HepG2 (cell line): ENCODE data around the gene TOMM22. TPM values are rescaled to one million over a fixed set of nuclear protein-coding genes. Genes with fewer than 3 reads are reported as not detected.

Source experiments
- ATAC-seq: fragments of 200-7000 bp; cut with Tn5 transposase; 3 replicates; pipeline ENCODE4 v1.9.1; 2020; ENCODE audit warnings: mild to moderate bottlenecking, moderate library complexity
- BruUV-seq: library from RNA; stranded (reverse); fragments of 400-500 nt; replicated peaks from 2 replicates; lab custom pipeline; 2021; lab: Mats Ljungman, UMichigan
- CTCF ChIA-PET: fragments of 300-600 bp; formaldehyde crosslinking; extraction: SDS; loops from one replicate; lab custom pipeline; 2021; ENCODE audit warnings: low total read pairs, inconsistent platforms, low intra/inter-chr PET ratio; lab: Yijun Ruan, JAX
- POLR2A ChIA-PET: fragments of 350-600 bp; sonication (Branson Sonifier 250); formaldehyde crosslinking; loops from one replicate; lab custom pipeline; 2020; ENCODE audit warnings: antibody characterized with exemption, inconsistent platforms; lab: Yijun Ruan, JAX
- DNase-seq: peaks from one replicate; pipeline ENCODE4 v3.0.0-alpha.2; 2015; ENCODE audit warnings: low spot score
- FAIRE-seq: peaks from 3 replicates; lab custom pipeline; 2011; peaks lifted over from hg19 to GRCh38; lab: Jason Lieb, UNC
- H2AFZ ChIP-seq: one replicate; pipeline ENCODE4 v1.6.1; 2011; ENCODE audit warnings: low read length, inconsistent platforms
- H3K27ac ChIP-seq: fragments of 300-600 bp; 3 replicates; pipeline ENCODE4 v1.8.0; 2011; ENCODE audit warnings: mixed run types, mild to moderate bottlenecking, mixed read lengths, low read length, inconsistent platforms; ENCODE audit not compliant: insufficient read depth; ENCODE audit errors: extremely low read length
- H3K27me3 ChIP-seq, 2 experiments: fragments of 200-600 bp in 1 of 2; 2 replicates in 1 of 2; 3 replicates in 1 of 2; pipeline versions ENCODE4 v1.6.0 to v1.8.0; 2011; ENCODE audit warnings: low read length in 2 of 2, mild to moderate bottlenecking in 2 of 2, moderate library complexity in 2 of 2, inconsistent platforms in 1 of 2; ENCODE audit not compliant: insufficient read depth in 2 of 2, control insufficient read depth in 1 of 2
- H3K36me3 ChIP-seq, 2 experiments: fragments of 200-600 bp in 1 of 2; replicated peaks in 1 of 2; 2 replicates in 1 of 2; 3 replicates in 1 of 2; pipeline versions ENCODE4 v1.5.1 to v1.8.0; 2011; ENCODE audit warnings: low read length in 2 of 2, inconsistent platforms in 1 of 2; ENCODE audit not compliant: insufficient read depth in 2 of 2, control insufficient read depth in 1 of 2
- H3K4me1 ChIP-seq: 2 replicates; pipeline ENCODE4 v1.5.1; 2012; ENCODE audit warnings: low read length, inconsistent platforms; ENCODE audit not compliant: insufficient read depth
- H3K4me2 ChIP-seq: 2 replicates; pipeline ENCODE4 v1.6.0; 2011; ENCODE audit warnings: low read depth, low read length, inconsistent platforms
- H3K4me3 ChIP-seq, 3 experiments: fragments of 200-600 bp in 1 of 3; sonication (generic), shearing (Covaris generic) in 1 of 3; replicated peaks in 1 of 3; 2 replicates each; pipeline ENCODE4 v1.5.1; 2011 to 2016; ENCODE audit warnings: low read length in 3 of 3, inconsistent platforms in 2 of 3, low read depth in 2 of 3, mild to moderate bottlenecking in 2 of 3, control low read depth in 1 of 3, mixed read lengths in 1 of 3; ENCODE audit not compliant: insufficient read depth in 1 of 3
- H3K79me2 ChIP-seq: one replicate; pipeline ENCODE4 v1.6.1; 2011; ENCODE audit warnings: low read length, inconsistent platforms; ENCODE audit not compliant: insufficient read depth
- H3K9ac ChIP-seq: 2 replicates; pipeline ENCODE4 v1.6.0; 2011; ENCODE audit warnings: mild to moderate bottlenecking, low read depth, low read length, inconsistent platforms; ENCODE audit not compliant: insufficient read depth
- H3K9me3 ChIP-seq: 2 replicates; pipeline ENCODE4 v1.5.1; 2012; ENCODE audit warnings: mild to moderate bottlenecking, low read length
- H4K20me1 ChIP-seq: 2 replicates; pipeline ENCODE4 v1.6.0; 2011; ENCODE audit warnings: inconsistent platforms, mild to moderate bottlenecking, low read length, moderate library complexity; ENCODE audit not compliant: insufficient read depth
- AGO1 ChIP-seq: fragments of 200-400 bp; formaldehyde crosslinking; IDR thresholded peaks from 2 replicates; pipeline ENCODE4 v1.6.1; 2017; ENCODE audit warnings: mild to moderate bottlenecking, low read depth, low read length, moderate library complexity; ENCODE audit not compliant: poor library complexity, severe bottlenecking
- ARHGAP35 ChIP-seq: sonication (generic); formaldehyde crosslinking; IDR thresholded peaks from 2 replicates; pipeline ENCODE4 v1.9.0; 2022; ENCODE audit warnings: mild to moderate bottlenecking, inconsistent platforms, moderate library complexity, missing genetic modification reagents, borderline replicate concordance
- DNMT3B ChIP-seq: conservative IDR thresholded peaks from 2 replicates; pipeline ENCODE4 v1.6.1; 2016; ENCODE audit warnings: missing biosample characterization, control low read depth
- ELF4 ChIP-seq: sonication (generic); formaldehyde crosslinking; IDR thresholded peaks from 2 replicates; pipeline ENCODE4 v1.5.0; 2020; ENCODE audit warnings: missing genetic modification reagents, mild to moderate bottlenecking, moderate library complexity, borderline replicate concordance
- HNRNPUL1 ChIP-seq: fragments of 200-400 bp; formaldehyde crosslinking; IDR thresholded peaks from 2 replicates; pipeline ENCODE4 v1.6.1; 2017; ENCODE audit warnings: low read depth, mild to moderate bottlenecking, low read length, moderate library complexity
- MTERF4 ChIP-seq: sonication (generic); formaldehyde crosslinking; IDR thresholded peaks from 2 replicates; pipeline ENCODE4 v1.8.0; 2023; ENCODE audit warnings: mild to moderate bottlenecking, missing genetic modification reagents
- MYC ChIP-seq: sonication (generic); formaldehyde crosslinking; IDR thresholded peaks from 2 replicates; pipeline ENCODE4 v1.9.0; 2021; ENCODE audit warnings: missing genetic modification reagents, borderline replicate concordance
- NCOA5 ChIP-seq: sonication (generic); formaldehyde crosslinking; IDR thresholded peaks from 2 replicates; pipeline ENCODE4 v1.4.0; 2020; ENCODE audit warnings: missing genetic modification reagents
- NFIC ChIP-seq: IDR thresholded peaks from 2 replicates; pipeline ENCODE4 v1.6.1; 2012; ENCODE audit warnings: mild to moderate bottlenecking, low read length, inconsistent platforms
- SMYD3 ChIP-seq: sonication (generic); formaldehyde crosslinking; IDR thresholded peaks from 2 replicates; pipeline ENCODE4 v1.8.1; 2023; ENCODE audit warnings: mild to moderate bottlenecking, missing genetic modification reagents
- TCF12 ChIP-seq, 2 experiments: fragments of 450-650 bp in 1 of 2; sonication (generic) in 1 of 2; formaldehyde crosslinking in 1 of 2; IDR thresholded peaks; 2 replicates each; pipeline versions ENCODE4 v1.6.1 to v1.8.0; 2017 to 2022; ENCODE audit warnings: antibody characterized with exemption in 1 of 2, mild to moderate bottlenecking in 1 of 2, missing genetic modification reagents in 1 of 2, moderate library complexity in 1 of 2
- ZFYVE20 ChIP-seq: sonication (generic); formaldehyde crosslinking; IDR thresholded peaks from 2 replicates; pipeline ENCODE4 v1.8.0; 2023; ENCODE audit warnings: low read depth, mild to moderate bottlenecking, moderate library complexity, missing genetic modification reagents, borderline replicate concordance
- ZNF136 ChIP-seq: sonication (generic); formaldehyde crosslinking; IDR thresholded peaks from 2 replicates; pipeline ENCODE4 v1.8.1; 2022; ENCODE audit warnings: low read depth, mild to moderate bottlenecking, moderate library complexity, missing genetic modification reagents
- ZNF512 ChIP-seq: sonication (generic); formaldehyde crosslinking; IDR thresholded peaks from 2 replicates; pipeline ENCODE4 v1.4.0; 2020; ENCODE audit warnings: mild to moderate bottlenecking, missing genetic modification reagents
- ZNF740 ChIP-seq: sonication (generic); formaldehyde crosslinking; IDR thresholded peaks from 2 replicates; pipeline ENCODE4 v1.4.0; 2020; ENCODE audit warnings: missing genetic modification reagents
- ZNF792 ChIP-seq: IDR thresholded peaks from 2 replicates; pipeline ENCODE4 v1.6.1; 2016
- WGBS: methylation state at CpG from one replicate; pipeline ENCODE4 v1.1.6; 2017; ENCODE audit warnings: low lambda C conversion rate; 5-methylcytosine and 5-hydroxymethylcytosine counted together
- in situ Hi-C: cut with HindIII; loops from 2 replicates; pipeline ENCODE4 v1.10.0; 2017; ENCODE audit warnings: low pct_unique_long_range_greater_than_20kb; ENCODE audit not compliant: extremely low pct_ligation_motif_present
- intact Hi-C: fragments of 100-400 bp; cut with micrococcal nuclease; formaldehyde crosslinking; loops from one replicate; pipeline ENCODE4 v1.10.0; 2022; ENCODE audit not compliant: unreplicated experiment
- polyA plus RNA-seq, 8 experiments: library from polyadenylated mRNA; depleted of rRNA in 3 of 8; stranded (reverse) in 7 of 8; unstranded in 1 of 8; fragments of >200 nt; fragmentation: Illumina TruSeq in 4 of 8; extraction: Trizol in 4 of 8; gene quantifications; 2 replicates each; pipeline versions ENCODE4 v1.2.1 to v1.2.3, GENCODE V29; 2011 to 2016; ENCODE audit warnings: low read depth in 4 of 8, missing spikeins in 1 of 8, mixed read lengths in 1 of 8; ENCODE audit not compliant: insufficient read depth in 1 of 8
- total RNA-seq, 5 experiments: library from RNA; depleted of rRNA; stranded (reverse); fragments of >200 nt; fragmentation: Illumina TruSeq; extraction: Trizol; gene quantifications; 2 replicates each; pipeline ENCODE4 v1.2.3, GENCODE V29; 2016; ENCODE audit warnings: low read depth in 1 of 5
- TF ChIP-seq, protein P1 (sequence below): sonication (generic); formaldehyde crosslinking; IDR thresholded peaks from 2 replicates; pipeline ENCODE4 v1.8.0; 2022; ENCODE audit warnings: mild to moderate bottlenecking, missing genetic modification reagents, moderate library complexity
- TF ChIP-seq, protein P2 (sequence below): sonication (generic); formaldehyde crosslinking; IDR thresholded peaks from 2 replicates; pipeline ENCODE4 v1.5.1; 2020; ENCODE audit warnings: missing genetic modification reagents, mild to moderate bottlenecking, borderline replicate concordance

Gene TOMM22
- total and polyA plus RNA-seq, 2 of the 13 experiments (the other 11 are each of a cell fraction or from before 2014, with no cell fraction given) = 46.9 to 118 TPM

- ChIA-PET CTCF (no interaction called here), POLR2A (no interaction called here)
- peaks cover 8% of the 10 kb centered on the region for H4K20me1 ChIP-seq
- peaks cover 36 to 79% of the 10 kb centered on the region in 2 experiments for H3K36me3 ChIP-seq
- H3K4me3 ChIP-seq = no peak overlapping the region
- intact Hi-C loops = no loop called here
- H3K4me1 ChIP-seq = peaks cover 22% of the 10 kb centered on the region
- WGBS = 98% methylated on average over 10 of the region's 15 CpGs
- BruUV-seq = no TSS peak
- H2AFZ ChIP-seq = no peak overlapping the region
- in situ Hi-C loops = no loop called here
- no peak overlapping the region for H3K4me2 ChIP-seq
- H3K9me3 ChIP-seq = no peaks in the 10 kb centered on the region
- H3K27ac ChIP-seq = peak overlapping the region; percentile 51
- H3K9ac ChIP-seq = no peak overlapping the region
- H3K79me2 ChIP-seq = no peaks in the 10 kb centered on the region
- ATAC-seq (no peak), FAIRE-seq (no peak), DNase-seq (no peak)
- H3K27me3 ChIP-seq = no peaks in the 10 kb centered on the region
- no peak for TF ChIP-seq ZNF740 (CRISPR knock-in tag)
- no peak for TF ChIP-seq NFIC
- no peak for TF ChIP-seq ZNF792 (CRISPR knock-in tag)
- TF ChIP-seq NCOA5 (CRISPR knock-in tag) = no peak
- no peak for TF ChIP-seq ZFYVE20 (CRISPR knock-in tag)
- TF ChIP-seq HNRNPUL1 = no peak
- TF ChIP-seq MTERF4 (CRISPR knock-in tag) = no peak
- TF ChIP-seq, protein P1, sequence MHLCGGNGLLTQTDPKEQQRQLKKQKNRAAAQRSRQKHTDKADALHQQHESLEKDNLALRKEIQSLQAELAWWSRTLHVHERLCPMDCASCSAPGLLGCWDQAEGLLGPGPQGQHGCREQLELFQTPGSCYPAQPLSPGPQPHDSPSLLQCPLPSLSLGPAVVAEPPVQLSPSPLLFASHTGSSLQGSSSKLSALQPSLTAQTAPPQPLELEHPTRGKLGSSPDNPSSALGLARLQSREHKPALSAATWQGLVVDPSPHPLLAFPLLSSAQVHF (CRISPR knock-in tag) = no peak
- TF ChIP-seq ELF4 (CRISPR knock-in tag) = no peak
- no peak for TF ChIP-seq DNMT3B (CRISPR knock-in tag)
- TF ChIP-seq AGO1 = no peak
- TF ChIP-seq SMYD3 = no peak
- TF ChIP-seq ZNF136 (CRISPR knock-in tag) = no peak
- TF ChIP-seq TCF12 (IDR thresholded peaks at IDR 0.05) = no peak
- TF ChIP-seq TCF12 (CRISPR knock-in tag; IDR thresholded peaks at IDR 0.05) = no peak
- TF ChIP-seq, protein P2, sequence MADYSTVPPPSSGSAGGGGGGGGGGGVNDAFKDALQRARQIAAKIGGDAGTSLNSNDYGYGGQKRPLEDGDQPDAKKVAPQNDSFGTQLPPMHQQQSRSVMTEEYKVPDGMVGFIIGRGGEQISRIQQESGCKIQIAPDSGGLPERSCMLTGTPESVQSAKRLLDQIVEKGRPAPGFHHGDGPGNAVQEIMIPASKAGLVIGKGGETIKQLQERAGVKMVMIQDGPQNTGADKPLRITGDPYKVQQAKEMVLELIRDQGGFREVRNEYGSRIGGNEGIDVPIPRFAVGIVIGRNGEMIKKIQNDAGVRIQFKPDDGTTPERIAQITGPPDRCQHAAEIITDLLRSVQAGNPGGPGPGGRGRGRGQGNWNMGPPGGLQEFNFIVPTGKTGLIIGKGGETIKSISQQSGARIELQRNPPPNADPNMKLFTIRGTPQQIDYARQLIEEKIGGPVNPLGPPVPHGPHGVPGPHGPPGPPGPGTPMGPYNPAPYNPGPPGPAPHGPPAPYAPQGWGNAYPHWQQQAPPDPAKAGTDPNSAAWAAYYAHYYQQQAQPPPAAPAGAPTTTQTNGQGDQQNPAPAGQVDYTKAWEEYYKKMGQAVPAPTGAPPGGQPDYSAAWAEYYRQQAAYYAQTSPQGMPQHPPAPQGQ (CRISPR knock-in tag) = no peak
- no peak for TF ChIP-seq ZNF512
- TF ChIP-seq MYC = no peak
- no peak for TF ChIP-seq ARHGAP35 (CRISPR knock-in tag)
Measured at GRCh38 chr22:38727530-38728451, 46.0 kb downstream of the TOMM22 start.
